Lung (tissue), 12 donors: Measurements from ENCODE around the gene RABGAP1L. TPM values are rescaled to one million over a fixed set of nuclear protein-coding genes. Genes with fewer than 3 reads are reported as not detected.
"Not testable (repeated sequence)": the region's sequence is repeated elsewhere in the genome, so short reads cannot be mapped to it uniquely, and the experiment has no call there.

ENCODE experiments used
- ATAC-seq: fragments of 200-7000 bp; cut with Tn5 transposase; one replicate; pipeline ENCODE4 v1.9.1; 2020; ENCODE audit warnings: moderate number of reproducible peaks; ENCODE audit not compliant: insufficient read depth, low FRiP score
- DNase-seq, 3 donors: peaks; one replicate each; pipeline ENCODE4 v3.0.0-alpha.2; 2013 to 2017
- H3K27ac ChIP-seq, 2 donors: one replicate each; pipeline ENCODE4 v1.5.1; 2013; ENCODE audit warnings: mild to moderate bottlenecking in 2 of 2, moderate library complexity in 2 of 2, control low read depth in 1 of 2, inconsistent platforms in 1 of 2, low read depth in 1 of 2, low read length in 1 of 2
- H3K27me3 ChIP-seq, 3 donors: one replicate each; pipeline ENCODE4 v1.5.1; 2013; ENCODE audit warnings: low read length in 2 of 3; ENCODE audit not compliant: control insufficient read depth in 3 of 3, insufficient read depth in 3 of 3
- H3K36me3 ChIP-seq, 4 donors: one replicate each; pipeline ENCODE4 v1.5.1; 2013; ENCODE audit warnings: low read length in 4 of 4, mild to moderate bottlenecking in 1 of 4, moderate library complexity in 1 of 4; ENCODE audit not compliant: control insufficient read depth in 4 of 4, insufficient read depth in 4 of 4
- H3K4me1 ChIP-seq, 5 donors: one replicate each; pipeline ENCODE4 v1.5.1; 2013; ENCODE audit warnings: low read length in 5 of 5, mild to moderate bottlenecking in 2 of 5, moderate library complexity in 1 of 5; ENCODE audit not compliant: control insufficient read depth in 5 of 5, insufficient read depth in 5 of 5
- H3K4me3 ChIP-seq: one replicate; pipeline ENCODE4 v1.5.1; 2013; ENCODE audit warnings: mild to moderate bottlenecking, control low read depth, moderate library complexity
- H3K9ac ChIP-seq, 2 donors: one replicate each; pipeline ENCODE4 v1.5.1; 2013; ENCODE audit warnings: low read length in 2 of 2, control low read depth in 1 of 2; ENCODE audit not compliant: insufficient read depth in 1 of 2
- H3K9me3 ChIP-seq, 4 donors: one replicate each; pipeline ENCODE4 v1.5.1; 2013; ENCODE audit warnings: low read length in 3 of 4, mild to moderate bottlenecking in 1 of 4, moderate library complexity in 1 of 4; ENCODE audit not compliant: control insufficient read depth in 4 of 4, insufficient read depth in 3 of 4
- CTCF ChIP-seq: IDR thresholded peaks from 2 replicates; pipeline ENCODE4 v1.5.1; 2012; ENCODE audit warnings: mild to moderate bottlenecking; ENCODE audit errors: control extremely low read depth, extremely low read depth
- WGBS, 2 donors: extraction: QIAGEN DNeasy Blood & Tissue Kit; methylation state at CpG; one replicate each; pipeline ENCODE4 v1.1.7; 2013; 5-methylcytosine and 5-hydroxymethylcytosine counted together
- polyA plus RNA-seq, 2 donors: library from polyadenylated mRNA; stranded (reverse); fragments of 200-250 nt; gene quantifications; one replicate each; pipeline ENCODE4 v1.2.1, GENCODE V29; 2013
- total RNA-seq, 2 donors: library from RNA; depleted of rRNA in 1 of 2; stranded (reverse); fragments of >200 nt in 1 of 2; gene quantifications; one replicate each; pipeline ENCODE4 v1.2.1, GENCODE V29; 2014 to 2021
- donor health status: control.
- donor health status: control.
- donor health status: Bipolar disorder and iron deficiency.
- donor health status: healthy.
- donor health status: DM: yes; HTN: yes; CAD: no.

RABGAP1L gene
- total and polyA plus RNA-seq, 4 donors = 16.0 to 123 (median 44.5) TPM

GRCh38 chr1:174247472-174247871, 88.2 kb downstream of the RABGAP1L start:
- Histone ChIP-seq H3K9me3 (no peaks in the 10 kb centered on the region), H3K27me3 (no peaks in the 10 kb centered on the region), H3K4me3 (no peak overlapping the region), H3K27ac (no peak overlapping the region), H3K9ac (no peak overlapping the region), H3K4me1 (peaks cover 0 to 6% (median 0%) of the 10 kb centered on the region in 5 donors), H3K36me3 (peaks cover 0 to 9% (median 3%) of the 10 kb centered on the region in 4 donors)
- no peak for TF ChIP-seq CTCF
- ATAC-seq = no peak
- no peak for DNase-seq
- 95 to 99% methylated on average over 4 of the region's 4 CpGs for WGBS, 2 donors

GRCh38 chr1:174248041-174248440, 88.7 kb downstream of the RABGAP1L start:
- H3K4me1 ChIP-seq = peaks cover 0 to 6% (median 0%) of the 10 kb centered on the region in 5 donors
- no peak for DNase-seq
- no peaks in the 10 kb centered on the region for H3K9me3 ChIP-seq
- no peaks in the 10 kb centered on the region for H3K27me3 ChIP-seq
- no peak overlapping the region for H3K4me3 ChIP-seq
- peaks cover 0 to 7% (median 3%) of the 10 kb centered on the region in 4 donors for H3K36me3 ChIP-seq
- no peak overlapping the region for H3K27ac ChIP-seq
- TF ChIP-seq CTCF = no peak
- no peak for ATAC-seq
- H3K9ac ChIP-seq = no peak overlapping the region

- ATAC-seq, H3K36me3 ChIP-seq, H3K9ac ChIP-seq, H3K27me3 ChIP-seq, H3K27ac ChIP-seq, H3K4me3 ChIP-seq, DNase-seq, H3K9me3 ChIP-seq, H3K4me1 ChIP-seq: not testable (repeated sequence)
- WGBS, 2 donors = 97 to 98% methylated on average over 14 of the region's 14 CpGs
These were observed 97.1 kb downstream of the RABGAP1L start for GRCh38 chr1:174256386-174256785.

GRCh38 chr1:174258148-174258550, 98.8 kb downstream of the RABGAP1L start:
- ATAC-seq = no peak
- no peaks in the 10 kb centered on the region for H3K27me3 ChIP-seq
- H3K27ac ChIP-seq = no peak overlapping the region
- no peaks in the 10 kb centered on the region for H3K9me3 ChIP-seq
- H3K4me3 ChIP-seq = no peak overlapping the region
- H3K36me3 ChIP-seq = peaks cover 0 to 4% (median 0%) of the 10 kb centered on the region in 4 donors
- H3K4me1 ChIP-seq = no peaks in the 10 kb centered on the region
- peak; percentile 34 to 61 (median 52) for DNase-seq
- peak; percentile 8 for TF ChIP-seq CTCF
- WGBS, 2 donors = 50 to 54% methylated on average over 1 of the region's 1 CpG
- no peak overlapping the region for H3K9ac ChIP-seq
